ENCODE measurements around the gene MET.
"Not testable (repeated sequence)": the region's sequence is repeated elsewhere in the genome, so short reads cannot be mapped to it uniquely, and the experiment has no call there.

Gene MET

GRCh38 chr7:116757283-116757682 lies 85.3 kb downstream of the MET start:
- DNase-seq, result no peak

- not testable (repeated sequence) for DNase-seq
Observed at GRCh38 chr7:116759642-116760041, 87.6 kb downstream of the MET start.

GRCh38 chr7:116762971-116763370 lies 91.0 kb downstream of the MET start:
- no peak for DNase-seq

- no peak for DNase-seq
Observed at GRCh38 chr7:116763647-116764046, 91.7 kb downstream of the MET start.

GRCh38 chr7:116766881-116767280 lies 94.9 kb downstream of the MET start:
- DNase-seq, result no peak

- no peak for DNase-seq
Observed at GRCh38 chr7:116769546-116769945, 97.5 kb downstream of the MET start.

- no peak for DNase-seq
Observed at GRCh38 chr7:116770941-116771340, 98.9 kb downstream of the MET start.

- no peak for DNase-seq
Observed at GRCh38 chr7:116771640-116772039, 99.6 kb downstream of the MET start.

- no peak for DNase-seq
Observed at GRCh38 chr7:116772423-116772863, 100.4 kb downstream of the MET start.

GRCh38 chr7:116772926-116773749 lies 101.1 kb downstream of the MET start:
- DNase-seq, result no peak

- DNase-seq, result no peak
Observed at GRCh38 chr7:116776046-116776445, 104.0 kb downstream of the MET start.

- DNase-seq, result no peak
Observed at GRCh38 chr7:116776610-116777289, 104.8 kb downstream of the MET start.

- DNase-seq, result no peak
Observed at GRCh38 chr7:116777651-116778281, 105.8 kb downstream of the MET start.

GRCh38 chr7:116779216-116779615 lies 107.2 kb downstream of the MET start:
- no peak for DNase-seq

GRCh38 chr7:116779931-116780330 lies 107.9 kb downstream of the MET start:
- no peak for DNase-seq

GRCh38 chr7:116780521-116780920 lies 108.5 kb downstream of the MET start:
- no peak for DNase-seq

GRCh38 chr7:116780966-116781365 lies 109.0 kb downstream of the MET start:
- DNase-seq, result no peak

- no peak for DNase-seq
Observed at GRCh38 chr7:116781584-116781983, 109.6 kb downstream of the MET start.

- no peak for DNase-seq
Observed at GRCh38 chr7:116782177-116782711, 110.2 kb downstream of the MET start.

GRCh38 chr7:116783666-116784318 lies 111.8 kb downstream of the MET start:
- DNase-seq, result no peak

- no peak for DNase-seq
Observed at GRCh38 chr7:116784647-116785046, 112.7 kb downstream of the MET start.

- DNase-seq, result no peak
Observed at GRCh38 chr7:116785843-116786242, 113.8 kb downstream of the MET start.

Measured in NCI-H774 (cell line).